HCT116 (cell line): ENCODE results near the gene NT5C3A.

Experiments
- CTCF ChIP-seq, 3 experiments: fragments of 200-600 bp in 1 of 3; sonication (generic) in 1 of 3; IDR thresholded peaks in 2 of 3; conservative IDR thresholded peaks in 1 of 3; 2 replicates each; pipeline ENCODE4 v1.5.1; 2012 to 2017; ENCODE audit warnings: low read depth in 2 of 3, low read length in 2 of 3, antibody characterized with exemption in 1 of 3, borderline replicate concordance in 1 of 3, control low read depth in 1 of 3, mild to moderate bottlenecking in 1 of 3, mixed read lengths in 1 of 3, mixed run types in 1 of 3, moderate library complexity in 1 of 3; ENCODE audit not compliant: insufficient read depth in 1 of 3
- POLR2AphosphoS5 ChIP-seq: IDR thresholded peaks from 2 replicates; pipeline ENCODE4 v1.6.1; 2011; ENCODE audit warnings: mild to moderate bottlenecking, low read depth, low read length, moderate library complexity
- SIN3A ChIP-seq: IDR thresholded peaks from 2 replicates; pipeline ENCODE4 v1.6.1; 2012; ENCODE audit warnings: low read depth
- ZNF274 ChIP-seq: fragments of 200-500 bp; sonication (Bioruptor generic); IDR thresholded peaks from 2 replicates; pipeline ENCODE4 v1.6.1; 2014; ENCODE audit warnings: mild to moderate bottlenecking, low read depth, low read length, inconsistent platforms

GRCh38 chr7:33040803-33041516, 21.6 kb downstream of the NT5C3A start:
- TF ChIP-seq POLR2AphosphoS5 (no peak), CTCF (IDR thresholded peaks at IDR 0.05 in 2 of 3, conservative IDR thresholded peaks at IDR 0.05 in 1 of 3; ENCODE audit: borderline replicate concordance in 1 of 3, insufficient read depth in 1 of 3, low read depth in 2 of 3, low read length in 2 of 3) (no peak), SIN3A (no peak), ZNF274 (no peak)
